Ishikawa (cell line): ENCODE results near the gene KASH5.

Experiments used
- CEBPB ChIP-seq: IDR thresholded peaks from 2 replicates; pipeline ENCODE4 v1.6.1; 2012
- NFIC ChIP-seq: IDR thresholded peaks from 2 replicates; pipeline ENCODE4 v1.6.1; 2012
- REST ChIP-seq: IDR thresholded peaks from 2 replicates; pipeline ENCODE4 v1.6.1; 2012; ENCODE audit warnings: low read depth, mild to moderate bottlenecking
- TEAD4 ChIP-seq: IDR thresholded peaks from 2 replicates; pipeline ENCODE4 v1.6.1; 2012
- USF1 ChIP-seq: IDR thresholded peaks from 2 replicates; pipeline ENCODE4 v1.6.1; 2012
- ZBTB7A ChIP-seq: IDR thresholded peaks from 2 replicates; pipeline ENCODE4 v1.6.1; 2012; ENCODE audit warnings: low read depth

- TF ChIP-seq CEBPB (no peak), REST (no peak), NFIC (no peak), USF1 (no peak), TEAD4 (0 out of 2 replicates have a peak, but pooled peaks have one; percentile 5), ZBTB7A (0 out of 2 replicates have a peak, but pooled peaks have one; percentile 70)
Measured at GRCh38 chr19:49408816-49409440, 20.9 kb downstream of the KASH5 start.
